Measurements from ENCODE around the gene FAM184A. TPM values are rescaled to one million over a fixed set of nuclear protein-coding genes. Genes with fewer than 3 reads are reported as not detected.

The FAM184A gene
- total RNA-seq, 6 experiments from 2014 or later = not detected

DNA sequence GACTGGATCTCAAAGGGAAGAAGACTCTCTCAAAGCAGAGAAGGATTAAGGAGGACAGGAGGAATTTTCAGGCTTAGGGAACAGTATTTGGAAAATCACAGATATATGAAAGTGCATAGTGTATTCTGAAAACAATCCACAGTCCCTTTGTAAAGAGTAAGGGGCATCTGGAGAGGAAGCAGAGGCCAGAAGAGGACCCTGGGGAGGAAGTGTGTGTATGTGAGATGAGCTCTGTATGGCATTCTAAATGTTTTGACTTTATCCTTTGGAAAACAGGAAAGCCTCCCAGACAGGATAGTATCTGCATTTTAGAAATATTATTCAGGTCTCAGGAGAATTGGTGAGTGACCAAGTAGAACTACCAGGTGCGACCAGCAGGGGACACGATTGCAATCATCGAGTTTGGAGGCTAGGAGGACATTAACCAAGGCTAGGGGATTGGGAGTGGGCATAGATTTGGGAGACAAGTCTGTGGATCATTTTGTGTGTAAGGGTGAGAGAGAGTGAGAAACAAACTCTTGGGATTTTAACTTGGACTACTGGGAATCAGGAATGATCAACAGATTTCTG, 38.3 kb upstream of the FAM184A start:
- DNase-seq = no peak
- Mint-ChIP-seq H3K4me1 (ENCODE audit: low read depth) (peaks cover 7% of the 10 kb centered on the region), H3K27ac (no peak overlapping the region), H3K4me3 (no peak overlapping the region), H3K27me3 (ENCODE audit: insufficient read depth) (peaks cover 3% of the 10 kb centered on the region), H3K36me3 (ENCODE audit: low read depth) (no peaks in the 10 kb centered on the region), H3K9me3 (no peaks in the 10 kb centered on the region)
- peak; percentile 59 for TF ChIP-seq CTCF (IDR thresholded peaks at IDR 0.05)

DNA sequence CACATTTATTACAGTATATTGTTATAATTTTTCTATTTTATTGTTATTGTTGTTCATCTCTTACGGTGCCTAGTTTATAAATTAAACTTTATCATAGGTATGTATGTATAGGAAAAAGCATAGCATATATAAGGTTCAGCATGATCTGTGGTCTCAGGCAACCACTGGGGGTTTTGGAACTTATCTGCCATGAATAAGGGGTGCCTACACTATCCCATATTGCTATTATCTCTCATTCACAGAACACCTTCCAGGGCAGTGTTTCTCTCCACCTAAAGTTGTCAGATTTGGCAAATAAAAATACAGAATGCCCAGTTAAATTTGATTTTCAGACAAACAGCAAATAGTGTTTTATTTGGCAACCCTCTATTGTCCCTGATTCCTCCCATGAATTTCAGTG, 35.5 kb upstream of the FAM184A start:
- TF ChIP-seq CTCF (IDR thresholded peaks at IDR 0.05) = no peak
- Mint-ChIP-seq H3K4me3 (no peak overlapping the region), H3K36me3 (ENCODE audit: low read depth) (no peaks in the 10 kb centered on the region), H3K4me1 (ENCODE audit: low read depth) (no peaks in the 10 kb centered on the region), H3K9me3 (no peaks in the 10 kb centered on the region), H3K27me3 (ENCODE audit: insufficient read depth) (peaks cover 3% of the 10 kb centered on the region), H3K27ac (no peak overlapping the region)
- no peak for DNase-seq

DNA sequence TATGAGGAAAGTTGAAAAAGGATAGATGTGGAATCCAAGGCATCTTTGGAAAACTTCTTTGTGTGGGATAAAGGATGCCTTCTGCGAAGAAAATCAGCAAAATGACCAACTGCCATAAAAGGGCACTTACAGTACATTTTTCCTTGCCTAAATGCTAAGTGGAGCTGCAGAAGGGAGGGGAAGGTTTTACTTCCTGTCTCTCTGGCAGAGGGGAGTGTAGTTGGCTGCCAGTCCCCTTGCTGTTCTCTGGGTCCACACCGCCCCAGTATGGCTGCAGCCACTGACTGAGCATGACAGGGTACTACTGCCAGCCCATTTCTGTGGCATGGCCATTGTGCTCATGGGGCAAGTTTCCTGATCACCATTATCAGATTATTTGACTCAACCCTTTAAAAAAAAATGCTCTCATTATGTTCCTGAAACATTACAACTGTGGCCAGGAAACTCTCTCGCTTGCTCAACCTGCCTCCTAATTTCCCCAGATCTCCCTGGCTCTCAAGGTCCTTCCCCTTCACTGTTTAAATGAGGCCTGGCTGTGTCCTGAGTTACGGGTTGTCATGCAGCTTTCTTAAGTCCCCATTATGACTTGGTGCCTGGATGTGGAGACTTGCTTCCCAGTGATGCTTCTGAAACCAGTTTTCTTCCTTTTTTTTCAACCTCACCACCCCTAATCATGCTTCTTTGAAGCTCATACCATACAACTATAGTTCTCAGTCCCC, 34.5 kb upstream of the FAM184A start:
- Mint-ChIP-seq H3K27ac (no peak overlapping the region), H3K4me1 (ENCODE audit: low read depth) (no peaks in the 10 kb centered on the region), H3K36me3 (ENCODE audit: low read depth) (no peaks in the 10 kb centered on the region), H3K27me3 (ENCODE audit: insufficient read depth) (peaks cover 4% of the 10 kb centered on the region), H3K4me3 (no peak overlapping the region), H3K9me3 (no peaks in the 10 kb centered on the region)
- no peak for TF ChIP-seq CTCF (IDR thresholded peaks at IDR 0.05)
- DNase-seq = no peak

- TF ChIP-seq CTCF (IDR thresholded peaks at IDR 0.05) = peak; percentile 76
- Mint-ChIP-seq H3K27me3 (ENCODE audit: insufficient read depth) (peaks cover 4% of the 10 kb centered on the region; the same call in 1 of the 2 replicates), H3K27ac (no peak overlapping the region), H3K36me3 (ENCODE audit: low read depth) (no peaks in the 10 kb centered on the region), H3K4me1 (ENCODE audit: low read depth) (no peaks in the 10 kb centered on the region), H3K9me3 (no peaks in the 10 kb centered on the region), H3K4me3 (no peak overlapping the region)
- peak; percentile 42 for DNase-seq
Measured at GRCh38 chr6:119110601-119111548, 32.4 kb upstream of the FAM184A start.

DNA sequence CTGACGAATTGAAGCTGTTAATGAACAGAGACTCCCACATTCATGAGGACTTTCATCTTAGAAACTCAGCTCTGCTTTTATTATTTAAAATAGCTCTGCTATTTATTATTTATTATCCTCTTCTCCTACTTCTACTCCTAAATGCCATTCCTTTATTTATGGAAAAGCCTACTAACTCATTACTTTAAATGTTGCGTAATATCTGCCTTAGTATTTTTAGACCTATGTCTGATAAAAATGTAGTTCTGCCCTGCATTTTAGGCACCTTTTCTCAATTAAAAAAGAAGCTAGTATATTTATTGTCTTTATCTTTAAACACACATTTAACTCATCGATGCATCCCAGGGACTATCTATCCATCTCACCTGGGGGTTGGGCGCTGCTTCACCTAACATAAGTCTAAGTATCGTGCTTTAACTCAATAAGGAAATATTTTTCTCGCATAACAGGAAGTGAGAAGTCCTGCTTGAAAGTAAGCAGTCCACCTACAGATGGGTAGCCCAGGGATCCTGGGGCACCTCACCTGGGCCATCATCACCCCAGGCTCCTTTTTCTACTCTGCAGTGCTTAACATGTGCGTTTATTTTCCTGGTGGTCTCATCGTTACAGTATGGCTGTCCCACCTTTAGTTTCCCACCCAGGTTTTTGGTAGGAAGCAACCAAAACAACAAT, 31.3 kb upstream of the FAM184A start:
- Mint-ChIP-seq H3K4me3 (no peak overlapping the region), H3K4me1 (ENCODE audit: low read depth) (no peaks in the 10 kb centered on the region), H3K27me3 (ENCODE audit: insufficient read depth) (peaks cover 2% of the 10 kb centered on the region; the same call in 1 of the 2 replicates), H3K36me3 (ENCODE audit: low read depth) (no peaks in the 10 kb centered on the region), H3K27ac (no peak overlapping the region), H3K9me3 (no peaks in the 10 kb centered on the region)
- TF ChIP-seq CTCF (IDR thresholded peaks at IDR 0.05) = no peak
- no peak for DNase-seq
